Astrocyte of the spinal cord (primary cell): Measurements from ENCODE around the gene TUBA4B.

Experiments
- DNase-seq: peaks from one replicate; pipeline ENCODE4 v3.0.0; 2011; ENCODE audit warnings: low read depth, low spot score
- H3K4me3 ChIP-seq: 2 replicates; pipeline ENCODE4 v1.5.1; 2011; ENCODE audit warnings: low read depth, mild to moderate bottlenecking, low read length, moderate library complexity
- in situ Hi-C: cut with HindIII; loops from 2 replicates; pipeline ENCODE4 v1.10.0; 2017; ENCODE audit warnings: low sequenced_read_pairs
- TF ChIP-seq, protein P1 (sequence below): IDR thresholded peaks from 2 replicates; pipeline ENCODE4 v1.5.1; 2012; ENCODE audit warnings: low read depth, mild to moderate bottlenecking, low read length, inconsistent platforms

Gene TUBA4B

DNA sequence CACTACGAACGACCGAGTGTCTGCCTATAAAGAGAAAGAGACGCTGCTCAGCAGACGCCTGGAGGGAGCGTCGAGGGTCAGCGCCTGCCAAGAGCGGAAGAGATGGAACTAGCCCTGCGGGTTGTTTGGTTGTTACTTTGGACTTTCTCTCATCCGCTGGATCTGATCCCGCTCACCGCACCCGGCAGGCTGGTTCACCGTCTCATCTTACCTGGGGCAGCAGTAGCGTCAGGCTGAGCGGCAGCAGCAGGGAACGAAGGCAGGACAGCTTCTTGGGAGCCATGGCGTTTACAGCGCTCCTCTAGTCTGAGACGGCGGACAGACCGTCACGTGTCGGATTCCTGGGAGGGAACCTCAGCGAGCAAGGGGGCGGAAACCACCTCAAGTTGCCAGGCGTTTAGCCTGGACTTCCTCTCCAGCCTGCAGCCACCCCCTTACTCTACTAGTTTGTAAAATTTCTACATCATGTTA, 9.7 kb upstream of the TUBA4B start:
- TF ChIP-seq, protein P1, sequence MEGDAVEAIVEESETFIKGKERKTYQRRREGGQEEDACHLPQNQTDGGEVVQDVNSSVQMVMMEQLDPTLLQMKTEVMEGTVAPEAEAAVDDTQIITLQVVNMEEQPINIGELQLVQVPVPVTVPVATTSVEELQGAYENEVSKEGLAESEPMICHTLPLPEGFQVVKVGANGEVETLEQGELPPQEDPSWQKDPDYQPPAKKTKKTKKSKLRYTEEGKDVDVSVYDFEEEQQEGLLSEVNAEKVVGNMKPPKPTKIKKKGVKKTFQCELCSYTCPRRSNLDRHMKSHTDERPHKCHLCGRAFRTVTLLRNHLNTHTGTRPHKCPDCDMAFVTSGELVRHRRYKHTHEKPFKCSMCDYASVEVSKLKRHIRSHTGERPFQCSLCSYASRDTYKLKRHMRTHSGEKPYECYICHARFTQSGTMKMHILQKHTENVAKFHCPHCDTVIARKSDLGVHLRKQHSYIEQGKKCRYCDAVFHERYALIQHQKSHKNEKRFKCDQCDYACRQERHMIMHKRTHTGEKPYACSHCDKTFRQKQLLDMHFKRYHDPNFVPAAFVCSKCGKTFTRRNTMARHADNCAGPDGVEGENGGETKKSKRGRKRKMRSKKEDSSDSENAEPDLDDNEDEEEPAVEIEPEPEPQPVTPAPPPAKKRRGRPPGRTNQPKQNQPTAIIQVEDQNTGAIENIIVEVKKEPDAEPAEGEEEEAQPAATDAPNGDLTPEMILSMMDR, result no peak
- no peak overlapping the region for H3K4me3 ChIP-seq
- no peak for DNase-seq
- in situ Hi-C loops, result no loop called here

DNA sequence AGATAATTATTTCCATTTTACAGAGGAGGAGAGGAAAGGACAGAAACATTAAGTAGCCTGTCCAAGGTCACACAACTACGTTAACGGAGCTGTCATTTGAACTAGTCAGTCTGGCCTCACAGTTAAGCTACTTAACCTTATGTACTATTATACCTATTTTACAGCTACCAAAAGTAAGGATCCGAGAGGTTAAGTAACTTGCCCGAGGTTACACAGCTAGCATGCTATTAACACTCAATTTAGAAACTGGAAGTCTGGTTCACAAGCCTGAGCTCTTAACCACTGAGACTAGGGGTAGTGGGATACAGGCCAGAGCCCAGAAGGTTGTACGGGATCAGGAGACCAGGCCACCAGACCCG, 8.3 kb upstream of the TUBA4B start:
- peak overlapping the region; percentile 95 for H3K4me3 ChIP-seq
- no peak for DNase-seq
- TF ChIP-seq, protein P1, result no peak
- in situ Hi-C loops, result no loop called here

GRCh38 chr2:219245148-219245898, 7.7 kb upstream of the TUBA4B start, which contains the start of the genes GLB1L and STK16:
TSS of gene GLB1L (minus strand) at chr2:219245444. CDS start at chr2:219243573, 1,871 bp downstream.
TSS of gene STK16 (plus strand) at chr2:219245479. CDS start at chr2:219246000, 521 bp downstream.
- TF ChIP-seq, protein P1, result no peak
- in situ Hi-C loops, result no loop called here
- DNase-seq, result peak; percentile 94
- H3K4me3 ChIP-seq, result peak within 1 kb of the TSS; percentile 95

DNA sequence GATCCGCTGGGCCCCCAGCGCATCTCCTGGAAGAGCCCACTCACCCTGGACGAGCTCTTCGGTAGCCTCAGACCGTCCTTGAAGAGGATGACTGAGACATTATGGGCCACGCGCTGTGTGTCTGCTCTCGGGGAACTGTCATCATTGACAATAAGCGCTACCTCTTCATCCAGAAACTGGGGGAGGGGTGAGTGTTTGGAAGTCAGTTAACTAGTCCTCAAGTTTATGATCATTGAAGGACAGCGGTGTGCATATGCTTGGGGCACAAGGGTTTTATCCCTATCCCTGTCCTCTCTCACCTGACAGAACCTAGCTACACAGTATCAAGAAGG, 7.2 kb upstream of the TUBA4B start:
- TF ChIP-seq, protein P1, result no peak

GRCh38 chr2:219246559-219246958, 6.5 kb upstream of the TUBA4B start:
- H3K4me3 ChIP-seq, result no peak overlapping the region
- TF ChIP-seq, protein P1, result no peak
- DNase-seq, result no peak
- in situ Hi-C loops, result no loop called here

More for the DNA sequence above, 7.2 kb upstream of the TUBA4B start:
- H3K4me3 ChIP-seq, result peak overlapping the region; percentile 95
- in situ Hi-C loops, result no loop called here
- DNase-seq, result no peak

DNA sequence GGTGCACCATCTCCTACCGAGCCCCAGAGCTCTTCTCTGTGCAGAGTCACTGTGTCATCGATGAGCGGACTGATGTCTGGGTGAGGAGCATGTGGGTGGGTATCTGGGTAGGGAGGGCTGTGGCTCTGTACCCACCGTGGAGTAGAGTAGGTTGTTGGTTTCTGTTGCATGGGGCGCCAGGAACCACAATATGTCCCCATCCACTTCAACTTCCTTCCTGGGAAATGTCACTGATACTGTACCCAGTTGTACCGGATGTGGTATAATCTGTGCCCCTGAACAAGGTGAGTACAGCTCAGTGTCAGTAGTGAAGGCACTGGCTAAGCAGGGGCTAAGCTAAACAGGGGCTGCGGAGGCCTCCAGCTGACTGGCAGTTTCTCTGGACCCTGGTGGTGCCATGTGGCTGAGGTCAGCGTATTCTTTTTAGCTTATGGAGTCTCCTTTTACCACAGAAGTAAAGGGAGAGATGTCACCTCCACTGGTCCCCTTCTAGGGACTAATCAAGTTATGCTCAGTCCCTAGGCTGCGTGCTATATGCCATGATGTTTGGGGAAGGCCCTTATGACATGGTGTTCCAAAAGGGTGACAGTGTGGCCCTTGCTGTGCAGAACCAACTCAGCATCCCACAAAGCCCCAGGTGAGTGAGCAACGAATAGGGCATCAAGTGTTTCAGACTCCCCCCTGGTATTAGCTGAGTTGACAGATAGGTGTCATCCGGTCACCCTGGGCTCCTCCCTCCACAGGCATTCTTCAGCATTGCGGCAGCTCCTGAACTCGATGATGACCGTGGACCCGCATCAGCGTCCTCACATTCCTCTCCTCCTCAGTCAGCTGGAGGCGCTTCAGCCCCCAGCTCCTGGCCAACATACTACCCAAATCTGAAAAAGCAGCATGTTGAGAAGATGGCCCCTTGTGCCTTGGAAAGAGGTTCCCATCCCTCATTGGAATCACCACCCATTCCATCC, 5.1 kb upstream of the TUBA4B start:
- no peak for DNase-seq
- TF ChIP-seq, protein P1, result no peak
- in situ Hi-C loops, result no loop called here
- no peak overlapping the region for H3K4me3 ChIP-seq
